CD4-positive, alpha-beta T cell treated with Interleukin-21 for 1 hour (primary cell): ENCODE results near the gene TPGS2.
A peak's percentile ranks its signal among the peaks of the same experiment; 100 is the strongest.
"Not testable (repeated sequence)": the region's sequence is repeated elsewhere in the genome, so short reads cannot be mapped to it uniquely, and the experiment has no call there.

Experiments used
- DNase-seq: peaks from one replicate; pipeline ENCODE4 v3.0.0-alpha.2; 2020

The TPGS2 gene

GRCh38 chr18:36819621-36820020 is 9.2 kb downstream of the TPGS2 start:
- DNase-seq, result no peak

GRCh38 chr18:36818652-36819051 is 10.2 kb downstream of the TPGS2 start:
- no peak for DNase-seq

- no peak for DNase-seq
Observed at GRCh38 chr18:36817039-36817438, 11.8 kb downstream of the TPGS2 start.

GRCh38 chr18:36816096-36816495 is 12.7 kb downstream of the TPGS2 start:
- not testable (repeated sequence) for DNase-seq

- DNase-seq, result no peak
Observed at GRCh38 chr18:36814994-36815393, 13.8 kb downstream of the TPGS2 start.

GRCh38 chr18:36813824-36814223 is 15.0 kb downstream of the TPGS2 start:
- DNase-seq, result no peak

GRCh38 chr18:36813101-36813775 is 15.6 kb downstream of the TPGS2 start:
- no peak for DNase-seq

- no peak for DNase-seq
Observed at GRCh38 chr18:36812678-36813077, 16.1 kb downstream of the TPGS2 start.

GRCh38 chr18:36811955-36812354 is 16.8 kb downstream of the TPGS2 start:
- no peak for DNase-seq

GRCh38 chr18:36811430-36811829 is 17.4 kb downstream of the TPGS2 start:
- no peak for DNase-seq

- DNase-seq, result peak; percentile 73
Observed at GRCh38 chr18:36809590-36810381, 19.0 kb downstream of the TPGS2 start.

GRCh38 chr18:36808681-36809080 is 20.1 kb downstream of the TPGS2 start:
- no peak for DNase-seq

GRCh38 chr18:36805105-36805504 is 23.7 kb downstream of the TPGS2 start:
- no peak for DNase-seq

- DNase-seq, result no peak
Observed at GRCh38 chr18:36798738-36799473, 29.9 kb downstream of the TPGS2 start.

- no peak for DNase-seq
Observed at GRCh38 chr18:36792634-36793283, 36.0 kb downstream of the TPGS2 start.

- no peak for DNase-seq
Observed at GRCh38 chr18:36786686-36787085, 42.1 kb downstream of the TPGS2 start.

GRCh38 chr18:36783792-36784191 is 45.0 kb downstream of the TPGS2 start:
- DNase-seq, result no peak

- no peak for DNase-seq
Observed at GRCh38 chr18:36782710-36783109, 46.1 kb downstream of the TPGS2 start.

GRCh38 chr18:36780748-36781147 is 48.1 kb downstream of the TPGS2 start:
- DNase-seq, result no peak

- DNase-seq, result no peak
Observed at GRCh38 chr18:36777566-36777965, 51.2 kb downstream of the TPGS2 start.

GRCh38 chr18:36776650-36777049 is 52.2 kb downstream of the TPGS2 start:
- DNase-seq, result no peak

GRCh38 chr18:36775396-36775795 is 53.4 kb downstream of the TPGS2 start:
- no peak for DNase-seq

- DNase-seq, result no peak
Observed at GRCh38 chr18:36772241-36772723, 56.5 kb downstream of the TPGS2 start.
